Stimulated activated CD8-positive, alpha-beta memory T cell treated with anti-CD3 and anti-CD28 coated beads, Interleukin-15, amount 100 ng/mL, for 1 hour (primary cell): ENCODE measurements around the gene GOLGA1.
"Not testable (repeated sequence)": the region's sequence is repeated elsewhere in the genome, so short reads cannot be mapped to it uniquely, and the experiment has no call there.

Experiments
- DNase-seq: peaks from one replicate; pipeline ENCODE4 v3.0.0-alpha.2; 2020; ENCODE audit warnings: low read depth

Gene GOLGA1

DNA sequence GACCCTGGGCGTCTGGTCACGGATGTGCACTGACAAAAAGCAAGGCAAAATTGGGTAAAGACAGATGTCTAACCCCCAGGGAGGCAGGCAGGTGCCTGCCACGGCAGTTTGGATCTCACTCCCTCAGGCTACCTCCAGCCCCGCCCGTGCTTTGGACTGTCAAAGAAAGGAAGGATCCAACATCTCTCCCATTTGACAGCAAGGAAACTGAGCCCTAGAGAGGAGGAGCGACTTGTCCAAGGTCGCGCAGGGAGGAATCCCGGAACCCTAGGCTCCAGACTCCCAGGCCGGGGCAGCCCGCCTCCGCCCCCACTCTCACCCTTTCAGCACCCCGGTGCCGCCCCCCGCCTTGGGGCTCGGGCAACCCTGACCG, 376 bp downstream of the GOLGA1 start:
- DNase-seq, result peak; percentile 1

DNA sequence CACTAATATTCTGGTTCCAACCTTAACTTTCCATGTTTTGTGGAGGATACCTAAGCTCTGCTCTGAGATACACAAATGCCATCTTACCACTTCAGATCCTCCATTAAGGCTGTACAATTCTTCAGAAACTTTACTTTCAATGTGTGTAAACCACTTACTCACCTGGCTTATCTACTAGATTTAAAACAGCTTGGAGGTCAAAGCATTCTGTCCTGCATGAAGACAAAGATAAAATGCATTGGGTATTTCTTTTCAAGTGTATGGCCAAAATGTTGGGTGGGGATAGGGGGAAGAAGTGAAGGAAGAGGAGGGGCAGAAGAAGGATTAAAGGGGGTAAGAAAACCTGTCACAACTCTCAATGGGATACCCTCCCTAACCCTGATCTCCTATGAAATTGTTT, 939 bp downstream of the GOLGA1 start:
- DNase-seq, result no peak

DNA sequence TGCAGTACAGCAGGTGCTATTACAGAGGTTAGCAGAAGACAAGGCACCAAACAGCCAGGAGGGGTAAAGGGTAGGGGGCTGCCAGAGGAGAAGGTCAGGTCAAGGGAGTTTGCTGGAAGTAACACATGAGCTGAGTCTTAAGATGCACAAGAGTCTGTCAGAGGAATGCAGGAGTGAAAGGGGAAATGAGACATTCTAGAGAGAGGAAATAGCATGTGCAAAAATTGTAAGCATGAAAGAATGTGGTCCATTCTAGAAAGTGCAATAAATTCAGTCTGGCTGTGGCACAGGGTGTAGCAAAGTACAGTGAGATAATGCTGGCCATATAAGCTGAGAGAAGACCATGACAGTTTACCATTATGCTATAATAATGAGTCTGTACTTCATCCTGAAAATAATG, 6.6 kb downstream of the GOLGA1 start:
- no peak for DNase-seq

DNA sequence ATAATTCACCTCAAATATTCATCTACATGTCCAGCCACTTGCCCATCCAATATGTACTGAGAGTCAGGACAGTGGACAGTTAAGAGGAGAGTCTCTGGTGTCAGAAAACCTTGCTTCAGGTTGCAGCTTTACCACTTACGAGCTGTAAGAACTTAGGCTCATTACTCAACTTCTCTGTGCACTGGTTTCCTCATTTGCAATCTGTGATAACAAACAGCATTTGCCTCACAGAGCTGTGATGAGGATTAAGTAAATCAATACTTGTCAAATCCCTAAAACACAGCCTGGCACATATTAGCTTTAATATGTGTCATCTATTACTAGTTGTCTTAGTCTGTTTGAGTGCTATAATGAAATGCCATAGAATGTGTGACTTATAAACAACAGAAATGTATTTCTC, 8.6 kb downstream of the GOLGA1 start:
- DNase-seq, result no peak

DNA sequence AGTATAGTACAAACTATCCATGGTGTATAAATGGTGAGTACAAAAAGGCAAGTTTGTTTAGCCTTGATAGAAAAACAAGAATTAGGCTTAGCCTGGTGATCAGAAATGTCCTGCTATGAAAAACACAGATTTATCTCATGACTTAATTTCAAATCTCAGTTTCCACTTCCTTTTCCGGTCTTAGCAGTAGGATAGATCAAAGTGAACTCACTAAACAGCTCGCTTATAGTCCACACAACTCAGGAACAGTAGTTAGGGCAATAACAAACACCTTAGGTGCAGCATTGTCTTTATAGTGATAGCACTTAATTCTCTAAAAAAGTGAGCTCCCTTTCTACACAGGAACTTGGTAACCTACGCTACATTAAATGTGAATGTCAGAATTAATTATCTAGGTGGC, 11.4 kb downstream of the GOLGA1 start:
- DNase-seq, result no peak

DNA sequence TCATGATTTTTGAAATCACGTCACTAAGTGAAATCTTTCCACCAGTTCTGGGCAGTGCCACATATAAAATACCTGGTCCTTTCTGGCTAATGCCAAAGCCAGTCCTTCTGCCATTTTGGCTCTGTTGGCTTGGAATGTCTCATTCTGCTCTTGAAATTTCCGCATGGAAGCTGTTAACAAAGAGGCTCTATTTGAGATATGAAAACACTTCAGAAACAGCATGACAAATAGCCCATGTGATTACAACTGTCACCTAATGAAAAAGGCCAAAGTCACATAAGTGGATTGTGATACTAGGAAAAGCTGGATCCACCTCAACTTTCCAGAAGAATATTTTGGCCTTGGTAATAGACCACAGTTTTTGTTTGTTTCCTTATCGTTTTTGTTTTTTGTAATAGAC, 12.8 kb downstream of the GOLGA1 start:
- DNase-seq, result no peak

DNA sequence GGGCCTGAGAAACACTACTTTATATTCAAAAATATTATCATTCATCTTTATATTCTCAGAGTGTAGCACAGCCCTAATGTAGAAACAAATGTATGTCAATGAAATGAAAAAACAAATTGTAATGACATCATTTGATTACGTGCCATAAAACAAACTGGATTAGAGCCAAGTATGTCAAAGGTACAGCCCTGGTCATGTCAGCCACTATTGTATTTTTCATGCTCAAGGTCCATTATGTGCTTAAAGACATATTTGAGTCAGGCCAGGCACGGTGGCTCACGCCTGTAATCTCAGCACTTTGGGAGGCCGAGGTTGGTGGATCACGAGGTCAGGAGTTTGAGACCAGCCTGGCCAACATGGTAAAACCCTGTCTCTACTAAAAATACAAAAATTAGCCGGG, 20.5 kb downstream of the GOLGA1 start:
- DNase-seq, result not testable (repeated sequence)

DNA sequence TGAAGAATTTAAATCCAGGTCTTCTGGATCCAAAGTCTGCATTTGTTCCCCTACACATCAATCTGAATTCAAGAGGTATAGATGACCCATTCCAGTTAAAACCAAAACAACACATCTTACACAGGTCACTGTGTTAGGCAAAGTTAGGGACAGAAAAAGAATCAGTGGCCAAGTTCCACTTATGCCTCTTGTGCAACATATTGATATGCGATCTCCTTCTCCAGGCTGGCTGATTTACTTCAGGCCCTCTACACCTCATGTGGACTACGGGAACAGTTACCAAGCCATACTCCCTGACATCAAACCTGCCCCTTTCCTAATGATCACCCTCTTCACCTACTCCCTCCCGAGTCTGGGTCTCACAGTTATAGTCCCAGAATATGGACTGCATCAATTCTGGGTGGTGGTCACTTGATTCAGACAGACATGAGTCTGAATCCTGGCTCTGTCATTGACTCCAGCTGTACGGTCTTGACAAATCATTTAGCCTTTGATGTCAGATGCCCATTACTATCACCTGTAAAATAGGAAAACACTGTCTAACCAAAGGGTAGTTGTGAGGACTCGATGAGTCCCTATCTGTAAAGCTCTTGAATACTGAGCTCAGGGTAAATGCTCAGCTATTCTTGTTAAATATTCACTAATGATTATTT, 26.0 kb downstream of the GOLGA1 start:
- no peak for DNase-seq

DNA sequence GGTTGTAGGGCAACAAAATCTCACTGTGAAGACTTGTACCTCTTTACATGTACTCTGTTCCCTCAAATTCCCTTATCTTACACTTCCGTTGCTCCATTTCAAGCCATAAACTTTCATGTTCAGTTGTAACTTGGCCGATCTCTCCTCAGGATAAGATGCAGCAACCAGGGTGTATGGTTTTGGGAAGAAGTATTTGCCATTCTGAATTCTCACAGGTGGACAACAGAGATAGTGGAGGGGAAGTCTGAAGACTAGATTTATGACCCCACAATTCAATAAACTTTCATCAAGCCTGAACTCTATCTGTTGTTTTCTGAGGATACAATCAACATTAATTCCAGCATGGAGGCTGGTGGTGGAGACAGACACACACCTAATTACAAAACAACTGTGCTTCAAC, 27.5 kb downstream of the GOLGA1 start:
- DNase-seq, result no peak

DNA sequence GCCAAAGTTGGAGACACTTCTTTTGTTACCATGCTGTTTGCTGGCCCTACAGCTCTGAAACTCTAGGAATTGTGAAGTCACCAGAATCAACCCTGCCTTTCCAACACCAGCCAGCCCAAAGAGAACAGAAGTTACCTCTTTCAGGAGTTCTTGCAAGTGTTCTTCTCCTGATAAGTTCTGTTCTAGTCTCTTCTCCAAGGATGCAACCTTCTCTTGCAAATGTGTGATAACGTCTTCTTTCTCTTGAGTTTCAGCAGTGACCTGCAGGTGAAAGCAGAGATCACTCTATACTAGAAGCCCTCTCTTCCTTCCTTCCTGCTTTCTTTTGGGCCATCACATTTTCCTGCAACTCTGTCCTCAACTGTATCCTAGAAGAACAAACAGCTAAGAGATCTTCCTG, 29.1 kb downstream of the GOLGA1 start:
- DNase-seq, result no peak

DNA sequence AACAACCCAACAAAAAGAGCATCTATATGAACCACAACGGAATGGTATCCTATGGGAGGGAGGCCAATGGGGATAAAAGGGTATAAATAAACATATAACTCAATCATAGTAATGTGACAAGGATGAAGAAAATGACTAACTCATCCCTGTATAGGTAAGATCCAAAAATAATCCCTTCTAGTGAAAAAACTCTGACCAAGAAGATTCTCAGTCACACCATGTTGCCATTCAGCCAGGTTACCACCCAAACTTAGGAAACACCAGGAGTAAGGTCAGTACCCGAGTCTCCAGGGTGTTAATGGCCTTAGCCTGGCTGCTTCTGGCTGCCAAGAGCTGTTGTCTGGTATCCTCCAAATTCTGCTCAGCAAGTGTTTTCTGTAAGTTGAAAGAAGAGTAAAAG, 32.8 kb downstream of the GOLGA1 start:
- DNase-seq, result no peak

DNA sequence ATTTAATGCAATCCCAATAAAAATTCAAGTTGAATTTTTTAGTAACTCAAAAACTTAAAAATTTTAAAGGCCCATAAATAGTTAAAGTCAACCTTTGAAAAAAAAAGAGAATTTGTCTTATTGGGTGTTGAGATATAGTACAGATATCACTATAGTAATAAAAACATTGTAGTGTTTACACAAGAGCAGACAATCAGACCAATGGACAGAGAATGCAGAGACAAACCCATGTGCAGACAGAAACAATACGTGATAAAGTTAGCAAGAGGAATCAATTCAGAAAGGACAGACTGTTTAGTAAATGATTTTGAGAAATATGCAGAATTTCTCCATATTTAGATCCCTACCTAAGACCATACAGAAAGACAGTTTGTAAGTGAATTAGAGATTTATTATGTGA, 33.9 kb downstream of the GOLGA1 start:
- no peak for DNase-seq

DNA sequence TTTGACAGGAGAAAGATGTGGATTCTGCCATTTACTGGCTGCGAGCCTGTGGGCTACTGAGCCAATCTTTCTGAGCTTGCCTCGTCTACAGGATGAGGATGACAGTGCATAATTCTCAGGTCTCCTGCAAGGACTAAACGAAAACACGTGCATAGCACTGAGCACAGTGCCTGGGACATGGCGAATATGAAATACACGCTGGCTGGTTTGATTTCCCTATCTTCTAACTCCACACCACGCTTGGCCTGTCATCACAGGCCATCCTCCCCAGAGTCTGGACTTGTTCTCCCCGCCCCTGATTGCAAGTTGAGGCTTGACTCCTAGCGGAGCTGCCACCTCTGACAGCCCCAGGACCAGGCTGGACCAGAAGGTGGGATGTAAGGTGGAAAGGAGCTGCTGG, 41.0 kb downstream of the GOLGA1 start:
- no peak for DNase-seq

DNA sequence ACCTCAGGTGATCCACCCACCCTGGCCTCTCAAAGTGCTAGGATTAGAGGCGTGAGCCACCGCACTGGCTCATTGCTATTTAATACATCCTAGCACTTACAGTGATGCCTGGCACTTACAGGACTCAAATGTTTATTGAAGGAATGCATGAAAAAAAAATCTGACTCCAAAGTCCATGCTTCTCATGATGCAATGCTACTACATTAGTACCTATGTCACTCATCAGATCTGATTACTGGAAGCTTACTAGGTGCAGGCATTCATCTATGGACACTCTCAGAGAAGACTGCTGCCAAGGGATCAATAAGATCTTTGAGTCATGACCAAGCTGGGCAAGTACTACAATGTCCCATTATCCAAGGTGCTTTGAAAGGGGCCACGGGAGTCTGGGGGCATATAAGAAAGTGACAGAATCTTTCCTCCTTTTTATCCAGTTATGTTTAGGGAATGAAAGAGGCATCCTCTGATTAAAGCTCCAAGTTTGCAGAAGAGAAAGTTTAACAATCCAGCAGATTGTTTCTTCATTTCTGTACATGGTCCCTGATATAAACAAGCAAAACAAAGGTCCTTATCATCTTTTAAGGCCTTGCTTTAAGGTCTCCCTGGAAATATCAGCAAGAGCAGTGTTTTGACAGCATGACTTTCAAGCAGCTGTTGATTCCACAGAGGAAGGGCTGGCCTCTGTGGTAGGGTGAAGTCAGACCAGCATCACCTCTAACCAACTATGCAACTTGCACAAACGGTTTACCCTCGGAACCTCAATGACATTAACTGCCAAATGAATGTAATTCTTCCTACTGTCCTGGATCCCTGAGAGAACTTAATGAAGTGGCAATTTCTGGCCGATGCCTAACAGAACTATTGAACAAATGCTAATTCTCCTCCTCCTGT, 43.1 kb downstream of the GOLGA1 start:
- no peak for DNase-seq

DNA sequence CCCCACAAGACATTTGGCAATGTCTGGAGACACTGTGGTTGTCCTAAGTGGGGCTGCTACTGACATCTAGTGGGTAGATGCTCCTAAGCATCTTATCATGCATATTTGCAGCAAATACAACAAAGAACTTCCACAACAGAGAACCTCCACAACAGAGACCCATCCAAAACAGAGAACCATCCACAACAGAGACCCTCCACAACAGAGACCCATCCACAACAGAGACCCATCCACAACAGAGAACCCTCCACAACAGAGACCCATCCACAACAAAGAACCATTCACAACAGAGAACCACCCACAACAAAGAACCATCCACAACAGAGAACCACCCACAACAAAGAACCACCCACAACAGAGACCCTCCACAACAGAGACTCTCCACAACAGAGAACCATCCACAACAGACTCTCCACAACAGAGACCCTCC, 46.1 kb downstream of the GOLGA1 start:
- DNase-seq, result no peak

DNA sequence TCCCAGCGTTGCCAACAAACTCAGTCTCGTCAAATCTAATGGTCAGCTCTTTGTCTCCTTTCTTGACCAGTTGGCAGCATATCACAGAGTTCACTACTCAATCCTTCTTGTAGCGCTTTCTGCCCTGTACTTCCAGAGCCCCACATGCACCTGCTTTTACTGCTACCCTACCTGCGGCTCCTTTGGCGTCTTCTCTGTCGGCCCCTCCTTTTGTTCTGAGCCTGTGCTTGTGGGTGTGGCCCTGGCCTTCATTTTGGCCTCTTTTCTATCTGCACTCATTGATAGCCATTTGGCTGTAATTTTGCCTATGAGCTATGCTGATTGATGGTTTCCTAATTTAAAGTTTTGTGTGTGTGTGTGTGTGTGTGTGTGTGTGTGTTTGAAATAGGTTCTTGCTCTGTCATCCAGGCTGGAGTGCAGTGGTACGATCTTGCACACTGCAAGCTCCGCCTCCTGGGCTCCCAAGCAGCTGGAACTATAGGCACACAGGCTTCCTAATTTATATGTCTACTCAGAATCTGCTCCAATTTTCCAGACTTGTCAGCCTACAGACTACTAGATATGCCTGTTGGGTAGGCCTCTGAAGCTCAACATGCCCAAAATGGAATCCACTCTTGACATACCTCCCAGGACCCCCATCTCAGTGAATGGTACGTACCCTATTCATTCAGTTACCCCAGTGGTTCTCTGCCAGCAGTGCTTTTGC, 46.7 kb downstream of the GOLGA1 start:
- no peak for DNase-seq

DNA sequence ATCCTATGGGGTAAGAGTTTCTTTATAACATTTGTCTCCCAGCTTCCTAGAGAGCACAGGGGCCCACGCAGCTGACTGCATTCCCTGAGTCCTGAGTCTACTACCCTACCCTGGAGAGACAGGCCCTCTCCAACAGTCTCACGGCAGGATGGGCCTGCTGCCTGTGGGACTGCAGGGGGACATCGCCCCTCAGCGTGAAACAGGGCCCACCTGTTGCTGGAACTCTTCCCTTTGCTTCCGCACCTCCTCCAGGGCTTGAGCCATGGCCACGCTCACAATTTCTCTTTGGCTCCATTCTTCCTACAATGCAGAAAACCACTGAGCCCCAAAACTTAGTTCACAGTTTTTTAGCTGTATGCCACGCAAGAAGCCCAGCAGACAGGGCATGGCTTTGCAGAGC, 50.7 kb downstream of the GOLGA1 start:
- DNase-seq, result no peak

DNA sequence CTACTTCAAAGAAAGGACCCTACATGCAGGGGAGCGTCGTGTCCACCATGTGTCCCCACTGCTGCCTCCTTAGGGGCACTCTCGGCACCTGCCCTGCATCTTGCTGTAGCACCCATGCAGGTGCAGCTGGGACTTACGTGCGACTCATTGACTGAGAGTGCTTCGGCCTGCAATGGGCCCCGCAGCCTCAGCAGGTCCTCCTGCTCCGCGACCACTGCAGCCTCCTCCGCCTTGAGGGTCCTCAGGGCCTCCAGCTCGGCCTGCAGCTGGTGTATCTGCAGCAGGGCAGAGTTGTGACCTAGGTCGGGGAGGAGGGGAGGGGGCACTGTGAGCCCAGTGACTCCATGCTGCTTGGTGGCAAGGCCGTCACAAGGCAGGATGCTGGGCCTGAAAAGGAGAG, 51.9 kb downstream of the GOLGA1 start:
- no peak for DNase-seq

DNA sequence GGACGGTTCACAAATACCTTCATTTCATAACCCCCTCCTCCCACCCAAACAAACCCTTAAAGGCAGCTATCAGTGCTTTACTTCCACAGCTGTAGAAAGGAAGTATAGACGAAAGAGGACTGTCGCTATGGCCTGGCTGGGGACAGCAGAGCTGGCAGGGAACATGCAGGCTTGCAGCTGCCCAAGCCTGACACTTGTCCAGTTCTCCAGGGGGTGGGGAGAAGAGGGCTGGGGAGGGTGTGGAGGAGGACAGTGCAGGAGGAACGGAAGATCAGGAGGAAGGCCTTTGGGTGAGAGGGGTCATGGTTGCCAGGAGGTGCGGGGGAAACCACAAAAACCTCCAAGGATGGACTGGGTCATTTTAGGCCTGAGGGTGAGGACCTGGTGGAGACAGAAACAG, 53.1 kb downstream of the GOLGA1 start:
- DNase-seq, result no peak

DNA sequence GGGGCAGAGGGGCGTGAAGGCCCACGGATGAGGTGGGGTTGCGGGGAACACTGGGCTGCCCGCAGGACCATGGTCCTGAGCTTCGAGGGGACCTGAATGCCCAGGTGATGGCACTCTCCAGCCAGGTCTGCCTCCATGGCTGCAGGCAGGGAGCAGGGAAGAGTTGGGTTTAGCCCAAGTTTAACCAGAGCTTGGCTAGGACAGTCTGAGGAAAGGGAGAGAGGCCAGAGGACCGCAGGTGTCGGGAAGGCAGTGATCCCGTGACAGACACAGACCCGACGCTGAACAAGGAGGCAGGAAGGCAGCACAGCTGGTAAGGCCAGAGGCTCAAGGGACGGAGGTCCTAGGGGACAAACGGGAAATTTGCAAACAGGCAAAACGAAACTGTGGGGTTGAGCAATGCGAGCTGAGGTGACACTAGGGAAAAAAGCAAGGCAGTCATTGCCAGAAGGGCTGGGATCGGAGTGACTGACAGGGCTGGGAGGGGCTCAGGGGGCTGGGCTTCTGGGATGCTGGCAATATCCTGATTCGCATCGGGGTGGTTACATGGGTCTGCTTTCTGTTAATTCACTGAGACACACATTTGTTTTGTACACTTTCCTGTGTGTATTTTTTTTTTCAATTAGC, 53.9 kb downstream of the GOLGA1 start:
- no peak for DNase-seq

DNA sequence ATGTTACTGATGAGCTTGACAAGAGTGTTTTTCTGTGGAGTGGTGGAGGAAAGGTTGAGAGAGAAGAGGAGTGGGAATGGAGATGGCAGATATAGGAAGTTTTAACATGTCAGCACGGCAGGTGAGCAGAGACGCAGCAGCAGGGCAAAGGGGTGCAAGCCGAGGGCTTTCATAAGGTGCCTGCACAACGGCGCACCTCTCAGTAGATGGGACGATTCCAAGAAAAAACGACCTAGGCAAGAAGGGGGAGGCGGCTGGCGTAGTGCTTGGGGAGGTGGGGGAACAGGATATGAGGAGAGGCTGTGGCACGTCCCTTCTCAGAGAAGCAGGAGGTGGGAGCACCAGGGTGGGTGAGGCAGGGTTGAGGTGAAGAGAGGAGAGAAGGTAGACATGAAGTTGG, 54.4 kb downstream of the GOLGA1 start:
- DNase-seq, result no peak

DNA sequence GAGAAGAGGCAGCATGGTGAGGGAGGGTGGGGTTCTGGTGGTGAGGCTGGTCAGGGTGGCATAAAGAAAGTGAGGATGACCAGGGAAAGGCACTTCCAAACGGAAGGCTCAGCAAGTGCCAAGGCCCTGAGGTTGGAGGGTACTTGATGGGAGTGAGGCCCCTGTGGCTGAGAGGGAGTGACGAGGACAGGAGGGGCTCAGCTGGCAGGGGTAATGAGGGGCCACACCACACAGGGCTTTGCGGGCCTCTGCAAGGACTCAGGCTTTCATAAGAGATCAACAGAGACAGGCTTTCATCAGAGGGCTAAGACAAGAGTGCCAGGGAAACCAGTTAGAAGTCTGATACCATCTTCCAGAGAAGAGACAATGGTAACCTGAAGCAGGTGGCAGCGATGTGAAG, 55.3 kb downstream of the GOLGA1 start:
- no peak for DNase-seq

DNA sequence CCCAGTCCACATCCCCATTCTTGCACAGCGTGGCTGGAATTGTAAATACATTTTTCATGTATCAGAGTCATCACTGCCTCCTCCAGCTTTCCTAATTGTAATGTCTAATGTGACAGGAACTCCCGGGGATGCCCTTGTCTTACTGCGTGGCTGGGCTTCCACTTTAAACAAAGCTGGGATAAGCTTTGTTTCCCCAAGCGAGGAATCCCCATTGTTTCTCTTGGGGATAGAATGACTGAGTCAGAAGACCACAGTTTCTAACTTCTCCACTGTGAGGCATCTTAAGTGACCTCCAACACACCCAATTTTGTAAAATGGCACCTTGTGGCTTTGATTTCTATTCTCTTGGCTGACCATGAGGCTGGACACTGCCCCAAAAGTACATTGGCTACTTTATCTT, 56.5 kb downstream of the GOLGA1 start:
- no peak for DNase-seq
